ENCODE data around the gene UCK1.
"Not testable (repeated sequence)": the region's sequence is repeated elsewhere in the genome, so short reads cannot be mapped to it uniquely, and the experiment has no call there.

UCK1 gene

DNA sequence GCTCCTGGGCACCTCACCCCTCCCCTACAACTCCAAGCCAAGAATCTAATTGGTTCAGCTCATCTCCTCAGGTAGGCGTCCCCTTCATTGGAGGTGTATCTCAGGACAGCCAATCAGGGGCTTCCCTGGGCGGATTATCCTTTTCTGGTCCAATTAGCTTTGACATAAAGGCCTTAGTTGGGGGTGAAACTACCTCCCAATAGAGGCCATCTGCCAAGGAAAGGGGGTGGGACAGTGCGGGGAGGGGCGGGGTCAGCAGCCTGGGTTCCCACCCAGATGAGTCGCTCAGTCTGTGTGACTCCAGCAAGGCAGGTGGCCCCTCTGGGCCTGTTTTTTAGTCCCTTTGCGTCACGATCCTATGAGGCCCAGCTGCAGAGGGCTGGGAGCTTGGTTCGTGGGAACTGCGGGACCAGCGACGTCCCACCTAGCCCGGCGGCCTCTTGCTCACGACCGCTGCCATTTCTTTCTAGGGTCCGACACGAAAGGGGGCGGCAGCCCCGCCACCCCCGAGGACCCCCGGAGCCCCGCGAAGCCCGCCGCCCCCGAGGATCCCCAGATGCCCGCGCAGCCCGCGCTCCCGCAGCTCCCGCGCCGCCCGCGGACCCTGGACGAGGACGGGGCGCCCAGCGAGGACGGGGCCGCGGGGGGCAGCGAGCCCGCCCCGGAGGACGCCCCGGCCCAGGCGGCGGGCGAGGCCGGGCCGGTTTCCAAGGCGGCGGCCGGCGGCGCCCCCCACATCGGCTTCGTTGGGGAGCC, 23.2 kb upstream of the UCK1 start:
- no peak for DNase-seq

DNA sequence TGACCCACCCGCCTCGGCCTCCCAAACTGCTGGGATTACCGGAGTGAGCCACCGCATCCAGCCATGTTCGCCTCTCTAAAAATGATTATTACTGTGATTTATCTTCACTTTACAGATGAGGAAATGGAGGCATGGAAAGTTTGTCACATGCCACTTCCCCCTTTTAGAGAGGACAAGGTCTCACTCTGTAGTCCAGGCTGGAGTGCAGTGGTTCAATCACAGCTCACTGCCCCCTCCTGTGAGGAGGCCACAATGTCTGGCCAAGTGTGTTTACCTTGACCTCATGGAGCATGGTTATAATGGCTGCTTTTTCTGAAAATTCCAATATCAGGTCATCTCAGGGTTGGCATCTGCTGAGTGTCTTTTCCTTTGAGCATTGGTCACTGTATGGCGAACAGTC, 21.0 kb upstream of the UCK1 start:
- DNase-seq: no peak

DNA sequence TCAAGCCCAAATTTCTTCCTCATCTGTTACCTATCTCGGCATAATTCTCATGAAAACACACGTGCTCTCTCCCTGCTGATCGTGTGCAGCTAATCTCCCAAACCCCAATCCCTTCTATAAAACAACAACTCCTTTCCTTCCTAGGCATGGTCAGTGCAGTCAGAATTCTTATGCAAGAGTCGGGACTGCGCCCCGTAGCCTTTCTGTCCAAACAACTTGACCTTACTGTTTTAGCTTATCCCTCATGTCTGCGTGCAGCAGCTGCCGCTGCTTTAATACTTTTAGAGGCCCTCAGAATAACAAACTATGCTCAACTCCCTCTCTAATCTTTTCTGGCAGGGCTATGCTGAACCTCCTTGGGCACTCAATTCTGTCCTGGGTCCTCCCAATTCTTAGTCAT, 19.4 kb upstream of the UCK1 start:
- not testable (repeated sequence) for DNase-seq

DNA sequence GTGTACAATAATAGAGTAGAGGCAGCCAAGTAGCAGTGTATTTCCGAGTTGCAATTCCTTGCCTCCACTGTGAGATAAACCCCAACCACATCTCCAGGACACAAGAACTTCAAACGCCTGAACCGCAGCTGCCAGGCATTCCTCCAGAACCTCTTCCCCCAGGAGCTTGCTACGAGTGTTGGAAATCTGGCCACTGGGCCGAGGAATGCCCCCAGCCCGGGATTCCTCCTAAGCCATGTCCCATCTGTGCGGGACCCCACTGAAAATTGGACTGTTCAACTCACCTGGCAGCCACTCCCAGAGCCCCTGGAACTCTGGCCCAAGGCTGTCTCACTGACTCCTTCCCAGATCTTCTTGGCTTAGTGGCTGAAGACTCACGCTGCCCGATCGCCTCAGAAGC, 18.1 kb upstream of the UCK1 start:
- DNase-seq: not testable (repeated sequence)

DNA sequence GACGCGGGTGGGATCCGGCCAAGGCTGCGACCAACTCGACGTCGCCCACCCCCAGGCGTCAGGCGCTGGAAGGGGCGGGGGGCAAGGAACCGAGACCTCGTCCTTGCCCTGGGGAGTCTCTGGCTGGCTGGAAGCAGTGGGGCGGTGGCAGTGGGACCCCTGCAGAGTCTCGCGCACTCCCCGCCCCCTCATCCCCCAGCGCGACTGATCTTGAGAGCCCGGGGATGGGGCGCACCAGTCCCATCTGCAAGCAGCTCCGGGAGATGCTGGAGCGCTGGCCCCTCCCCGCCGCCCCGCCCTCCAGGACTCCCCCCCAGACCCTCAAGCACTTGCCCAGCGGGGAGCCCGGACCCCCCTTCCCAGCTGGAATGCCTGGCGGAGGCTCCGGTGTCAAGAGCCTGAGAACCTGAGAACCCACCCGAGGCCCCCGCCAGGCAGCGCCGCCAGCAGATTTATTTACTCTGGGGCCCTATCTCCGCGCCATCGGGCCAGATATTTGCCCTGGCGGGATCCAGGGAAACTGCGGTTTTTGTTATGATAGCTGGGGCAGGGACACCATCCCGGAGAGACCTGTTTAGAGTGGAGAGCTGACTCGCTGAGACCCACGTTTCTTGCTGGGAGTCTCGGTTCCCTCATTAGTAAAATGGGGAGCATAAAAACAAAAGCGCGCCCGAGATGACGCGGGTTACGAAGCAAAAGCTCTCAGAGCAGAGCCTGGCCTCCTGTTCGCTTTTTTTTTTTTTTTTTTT, 15.4 kb upstream of the UCK1 start:
- DNase-seq: no peak

DNA sequence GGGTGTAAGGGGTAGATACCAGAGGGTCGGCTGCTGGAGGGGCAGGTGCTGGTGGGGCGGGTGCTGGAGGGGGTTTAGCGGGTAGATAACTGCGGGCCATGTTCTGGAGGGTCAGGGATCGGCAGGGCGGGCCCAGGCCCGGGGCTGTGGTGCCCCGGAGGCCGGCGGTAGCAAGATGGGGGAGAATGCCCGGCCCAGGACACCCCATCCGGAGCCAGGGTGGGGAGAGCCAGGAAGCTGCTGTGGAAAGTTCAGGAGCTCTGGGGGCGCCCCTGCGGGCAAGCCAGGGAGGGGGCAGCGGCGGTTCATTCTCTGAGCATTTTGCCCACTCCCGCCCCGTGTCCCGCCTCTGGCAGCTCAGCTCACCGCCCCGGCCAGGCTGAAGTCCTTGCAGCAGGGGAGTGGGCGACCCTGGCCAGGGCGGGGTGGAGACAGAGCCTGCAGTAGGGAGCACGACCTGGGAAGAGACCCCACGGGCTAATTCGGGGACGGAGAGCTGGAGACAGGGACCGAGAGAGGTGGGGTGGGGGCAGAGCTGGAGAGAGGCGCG, 14.8 kb upstream of the UCK1 start:
- no peak for DNase-seq

DNA sequence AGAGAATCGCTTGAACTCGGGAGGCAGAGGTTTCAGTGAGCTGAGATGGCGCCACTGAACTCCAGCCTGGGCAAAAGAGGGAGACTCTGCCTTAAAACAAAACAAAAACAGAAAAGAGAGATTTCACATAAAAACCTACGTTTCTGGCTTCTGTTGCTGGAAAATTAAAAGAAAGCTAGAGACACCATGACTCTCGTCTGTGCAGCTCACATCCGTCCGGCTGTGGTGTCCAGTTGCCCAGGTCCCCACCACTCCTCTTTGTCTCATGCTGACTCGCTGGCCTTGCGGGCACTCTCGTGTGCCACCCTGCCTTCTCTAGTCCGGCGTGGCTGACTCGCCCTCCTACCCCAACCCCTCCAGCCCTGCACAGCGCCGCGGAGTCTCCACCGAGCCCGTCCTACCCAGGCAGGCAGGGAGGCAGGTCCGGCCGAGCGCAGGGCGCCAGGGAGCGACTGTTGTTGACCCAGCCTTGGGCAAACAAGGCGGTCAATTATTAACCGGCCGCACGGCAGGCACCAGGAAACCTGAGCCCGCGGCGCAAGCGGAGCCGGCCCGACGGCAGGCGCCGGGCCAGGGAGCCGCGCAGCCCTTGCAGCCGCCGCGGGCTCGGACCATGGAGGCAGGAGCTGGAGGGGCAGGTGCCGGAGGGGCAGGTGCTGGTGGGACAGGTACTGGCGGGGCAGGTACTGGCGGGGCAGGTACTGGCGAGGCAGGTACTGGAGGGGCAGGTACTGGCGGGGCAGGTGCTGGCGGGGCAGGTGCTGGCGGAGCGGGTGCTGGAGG, 14.1 kb upstream of the UCK1 start, which contains the start of gene PRRT1B:
Gene PRRT1B, plus strand, starts transcription at position 521 of the 783 bp plus-strand sequence. Its CDS starts 93 bp downstream, at position 614.
- DNase-seq: no peak

DNA sequence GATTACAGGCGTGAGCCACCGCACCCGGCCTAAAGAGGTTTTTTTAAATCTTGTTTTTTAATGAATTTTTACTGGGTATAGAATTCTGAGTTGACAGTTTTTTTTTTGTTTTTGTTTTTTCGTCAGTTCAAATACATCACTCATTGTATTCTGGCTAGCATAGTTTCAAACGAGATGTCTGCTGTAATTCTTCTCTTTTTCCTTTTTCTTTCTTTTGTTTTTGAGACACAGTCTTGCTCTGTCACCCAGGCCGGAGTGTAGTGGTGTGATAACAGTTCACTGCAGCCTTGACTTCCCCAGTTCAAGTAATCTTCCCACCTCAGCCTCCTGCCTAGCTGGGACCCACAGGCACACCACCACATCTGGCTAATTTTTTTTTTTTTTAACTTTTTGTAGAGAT, 12.1 kb upstream of the UCK1 start:
- no peak for DNase-seq

DNA sequence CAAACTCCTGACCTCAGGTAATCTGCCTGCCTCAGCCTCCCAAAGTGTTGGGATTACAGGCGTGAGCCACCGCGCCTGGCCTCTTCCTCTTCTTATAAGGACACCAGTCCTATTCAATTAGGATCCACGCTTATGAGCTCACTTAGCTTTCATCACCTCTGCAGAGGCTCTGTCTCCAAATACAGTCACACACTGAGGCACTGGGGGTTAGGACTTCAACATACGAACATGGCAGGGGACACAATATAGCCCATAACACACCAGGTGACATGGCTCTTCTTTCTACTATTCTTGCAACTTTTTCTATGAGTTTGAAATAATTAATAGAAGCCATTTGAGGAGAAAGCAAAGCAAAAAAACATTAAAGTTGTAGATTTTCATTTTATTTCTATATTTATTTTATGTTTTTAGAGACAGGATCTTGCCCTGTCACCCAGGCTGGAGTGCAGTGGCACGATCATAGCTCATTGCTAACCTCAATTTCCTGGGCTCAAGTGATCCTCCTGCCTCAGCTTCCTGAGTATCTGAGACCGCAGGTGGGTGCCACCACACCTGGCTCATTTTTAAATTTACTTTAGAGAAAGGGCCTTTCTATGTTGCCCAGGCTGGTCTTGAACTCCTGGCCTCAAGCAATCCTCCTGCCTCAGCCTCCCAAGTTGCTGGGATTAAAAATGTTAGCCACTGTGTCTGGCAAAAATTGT, 8.3 kb upstream of the UCK1 start:
- DNase-seq: no peak

DNA sequence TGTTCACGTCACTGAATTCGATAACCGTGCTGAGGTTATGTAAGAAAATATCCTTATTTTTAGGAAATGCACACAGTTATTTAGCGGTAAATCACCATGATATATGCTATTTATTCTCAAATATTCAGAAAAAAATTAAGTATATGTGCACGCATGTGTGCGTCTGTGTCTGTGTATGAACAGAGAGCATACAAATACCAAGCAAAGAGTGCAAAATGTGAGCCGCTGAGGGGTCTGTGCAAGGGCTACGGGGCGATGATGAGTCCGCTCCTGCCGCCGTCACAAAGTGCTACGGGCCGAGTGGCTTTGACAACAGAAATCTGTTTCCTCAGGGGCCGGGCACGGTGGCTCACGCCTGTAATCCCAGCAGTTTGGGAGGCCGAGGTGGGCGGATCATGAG, 6.9 kb upstream of the UCK1 start:
- no peak for DNase-seq

DNA sequence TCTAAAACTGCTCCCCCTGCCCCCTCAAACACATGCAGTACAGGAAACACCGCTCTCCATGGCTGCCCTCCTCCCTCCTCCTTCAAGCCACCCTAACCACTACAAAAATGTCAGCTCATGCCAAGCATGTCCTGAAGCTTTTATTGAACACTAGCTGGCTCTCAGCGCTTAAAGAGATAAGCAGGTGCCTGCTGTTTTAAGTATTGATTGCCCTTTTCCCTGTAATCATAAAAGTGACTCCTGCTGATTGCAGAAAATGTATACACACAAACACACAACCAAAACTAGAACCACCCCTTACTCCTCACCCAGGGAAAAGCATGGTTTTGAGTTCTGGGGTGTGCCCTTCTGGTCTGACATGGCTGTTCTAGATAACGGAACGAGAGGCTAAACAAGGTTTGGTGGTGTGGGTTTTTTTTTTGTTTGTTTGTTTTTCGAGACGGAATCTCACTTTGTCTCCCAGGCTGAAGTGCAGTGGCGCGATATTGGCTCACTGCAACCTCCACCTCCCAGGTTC, 3.7 kb upstream of the UCK1 start:
- no peak for DNase-seq

DNA sequence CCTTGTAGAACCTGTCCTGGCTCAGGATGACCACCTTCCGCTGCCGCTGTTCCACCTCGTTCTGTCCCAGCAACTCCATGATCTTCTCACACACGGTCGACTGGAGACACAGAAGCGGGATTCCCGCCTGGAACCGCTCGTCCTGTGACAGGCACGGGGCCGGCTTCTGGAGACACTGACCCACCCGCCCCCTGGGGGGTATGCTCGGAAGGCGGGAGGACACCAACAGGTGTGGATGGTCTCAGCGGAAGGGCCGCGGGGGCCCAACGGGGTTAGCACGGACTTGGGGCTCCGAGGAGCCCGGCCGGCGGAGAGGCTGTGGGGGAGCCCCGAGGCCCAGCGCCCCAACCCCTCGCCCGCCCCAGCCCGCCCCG, 530 bp downstream of the UCK1 start:
- DNase-seq: no peak

DNA sequence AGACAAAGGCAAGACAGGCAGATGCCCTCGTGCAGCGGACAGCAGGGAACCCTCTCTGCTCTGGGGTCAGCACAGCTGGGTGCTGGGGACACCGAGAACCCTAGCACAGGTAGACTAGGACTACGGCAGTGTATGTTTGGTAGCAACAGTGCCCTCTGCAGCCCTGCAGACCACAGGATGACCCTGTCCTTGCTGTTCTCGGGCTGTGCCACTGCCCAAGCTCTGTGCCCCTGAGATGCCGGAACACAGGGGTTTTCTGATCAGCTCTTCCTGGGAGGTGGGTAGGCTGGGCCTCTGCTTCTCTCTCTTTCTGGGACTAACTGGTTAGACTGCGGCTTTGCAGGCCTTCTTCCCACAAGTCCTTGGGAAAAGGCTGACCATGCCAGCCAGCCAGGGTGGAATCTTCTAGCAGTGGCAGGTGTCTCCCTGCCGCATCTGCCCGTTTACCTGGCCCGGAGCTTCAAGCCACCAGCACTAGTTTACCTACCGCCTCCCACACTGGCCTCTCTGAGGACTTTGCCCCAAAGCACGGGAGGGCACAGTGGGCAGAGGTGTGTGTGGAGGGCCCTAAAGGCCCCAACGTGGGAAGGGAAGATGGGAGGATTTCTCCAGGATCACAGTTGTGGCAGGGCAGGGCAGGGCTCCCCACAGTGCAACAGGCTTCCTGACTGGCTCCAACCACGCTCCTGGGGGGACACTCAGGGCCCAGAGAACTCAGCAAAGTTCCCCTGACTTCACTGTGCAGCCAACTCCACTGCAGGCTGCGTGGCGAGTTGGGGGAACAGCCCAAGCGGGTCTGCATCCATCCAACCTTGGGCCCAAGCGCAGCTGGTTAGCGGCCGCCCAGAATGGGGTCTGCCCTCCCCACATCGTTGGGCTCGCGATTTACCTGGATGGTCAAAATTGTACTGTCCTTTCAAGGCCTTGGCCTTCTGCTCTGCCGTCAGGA, 1.2 kb downstream of the UCK1 start:
- DNase-seq: no peak

DNA sequence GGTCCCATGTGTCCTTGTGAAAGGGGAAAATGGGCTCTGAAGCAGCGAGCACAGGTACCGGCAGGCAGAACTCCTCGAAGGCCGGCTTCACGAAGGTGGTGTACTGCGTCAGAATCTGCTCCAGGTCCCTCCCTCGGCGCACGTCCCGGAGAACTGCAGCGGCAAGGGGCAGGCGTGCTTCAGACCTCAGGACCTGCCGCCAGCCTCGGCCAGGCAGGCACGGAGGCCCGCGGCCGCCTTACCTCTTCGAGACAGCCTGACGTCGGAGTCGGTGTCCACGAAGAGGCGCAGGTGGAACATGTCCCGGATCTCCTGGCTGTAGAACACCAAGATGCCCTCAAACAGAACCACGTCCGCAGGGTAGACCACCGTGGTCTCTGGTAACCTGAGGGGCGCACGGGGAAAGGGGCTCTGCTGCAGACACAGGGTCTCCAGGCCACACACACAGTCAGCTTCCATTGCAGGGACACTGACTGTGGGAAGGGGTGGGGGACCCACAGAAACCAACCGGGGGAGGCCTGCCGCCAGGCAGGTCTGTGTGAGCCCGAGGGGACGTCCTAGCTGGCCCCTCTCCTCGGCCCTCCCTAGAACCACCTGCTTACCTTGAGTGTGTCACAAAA, 2.1 kb downstream of the UCK1 start:
- no peak for DNase-seq

DNA sequence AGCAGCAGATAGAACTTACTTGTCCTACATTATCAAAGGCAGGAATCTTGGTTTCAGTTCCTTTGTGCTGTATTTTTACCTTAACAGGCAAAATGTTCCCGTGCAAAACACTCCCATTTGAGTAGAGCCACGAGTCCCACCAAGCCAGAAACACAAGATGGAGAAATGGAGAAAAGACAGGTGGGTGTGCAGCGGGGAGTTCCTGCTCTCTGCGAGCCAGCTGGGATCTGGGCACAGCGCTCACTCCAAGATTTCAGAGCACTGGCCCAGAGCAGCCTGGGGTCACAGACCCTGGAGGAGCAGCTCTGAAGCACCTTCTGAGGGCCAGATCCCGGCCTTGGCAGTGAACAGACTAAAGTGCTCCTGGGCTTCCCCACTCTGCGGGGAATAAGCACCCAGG, 2.9 kb downstream of the UCK1 start:
- no peak for DNase-seq

DNA sequence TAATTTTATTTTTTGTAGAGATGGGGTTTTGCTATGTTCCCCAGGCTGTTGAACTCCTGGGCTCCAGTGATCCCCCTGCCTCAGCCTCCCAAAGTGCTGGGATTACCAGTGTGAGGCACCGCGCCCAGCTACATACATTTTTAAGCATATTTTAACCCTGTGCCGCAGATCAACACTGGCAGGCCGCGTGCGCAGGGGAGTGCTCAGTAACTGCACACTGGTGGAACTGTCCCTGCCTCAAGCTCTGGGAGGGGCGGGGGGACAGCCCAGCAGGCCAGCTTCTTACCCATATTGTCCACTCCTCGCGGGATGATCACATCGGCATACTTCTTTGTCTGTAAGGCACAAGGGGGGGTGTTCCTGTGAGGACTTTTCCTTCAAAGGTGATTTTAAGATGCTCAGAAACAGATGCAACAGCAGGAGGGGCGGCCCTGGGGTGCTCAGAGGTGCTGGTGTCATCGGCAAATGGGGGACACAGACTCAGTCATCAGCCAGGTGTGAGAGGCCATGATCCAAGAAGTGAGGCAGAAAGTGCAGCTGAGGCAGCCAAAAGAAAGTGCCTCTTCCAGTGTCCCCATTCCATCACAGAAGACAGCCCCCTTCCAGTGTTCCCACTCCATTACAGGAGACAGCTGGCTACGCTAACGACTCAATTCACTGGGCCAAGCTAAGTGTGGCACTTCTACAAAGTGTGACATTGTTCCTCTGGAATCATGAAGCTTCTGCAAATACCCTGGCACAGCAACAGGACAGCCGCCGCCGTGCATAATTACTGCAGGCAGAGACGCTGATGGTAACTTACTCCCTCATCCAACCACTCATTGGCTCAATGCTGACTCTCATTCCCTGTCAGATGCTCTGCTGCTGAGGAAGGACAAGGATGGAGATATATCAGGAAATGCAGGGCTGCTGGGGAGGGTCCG, 5.2 kb downstream of the UCK1 start:
- DNase-seq: no peak

DNA sequence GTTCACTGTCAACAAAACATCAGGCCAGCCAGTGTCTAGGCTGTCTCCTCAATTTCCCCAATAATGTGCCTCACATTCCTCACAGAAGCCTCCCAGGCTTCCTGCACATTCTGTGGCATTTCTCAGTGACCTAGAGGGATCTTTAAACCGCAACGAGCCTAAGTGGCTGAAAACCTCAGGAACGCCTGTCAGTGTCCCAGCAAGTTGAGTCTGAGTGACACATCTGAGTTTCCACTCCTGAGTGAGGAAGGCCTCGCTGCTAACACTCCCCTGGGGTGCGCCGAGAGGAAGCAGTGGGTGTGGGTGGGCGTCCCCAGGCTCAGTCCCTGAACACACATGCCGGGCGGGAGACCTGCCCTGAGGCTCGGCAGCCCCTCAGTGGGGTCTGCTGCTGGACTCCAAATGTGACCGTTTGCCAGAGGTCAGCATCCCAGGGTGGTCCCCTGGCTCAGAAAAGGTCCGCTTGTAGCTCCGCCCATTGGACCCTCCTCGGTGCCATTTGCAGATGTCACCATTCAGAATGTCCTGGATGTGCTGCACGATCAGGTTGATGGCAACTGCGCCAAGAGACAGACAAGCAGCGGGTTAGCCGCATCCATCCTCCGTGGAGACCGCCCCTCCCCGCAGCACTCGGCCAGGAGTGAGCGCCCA, 6.3 kb downstream of the UCK1 start:
- DNase-seq: no peak

DNA sequence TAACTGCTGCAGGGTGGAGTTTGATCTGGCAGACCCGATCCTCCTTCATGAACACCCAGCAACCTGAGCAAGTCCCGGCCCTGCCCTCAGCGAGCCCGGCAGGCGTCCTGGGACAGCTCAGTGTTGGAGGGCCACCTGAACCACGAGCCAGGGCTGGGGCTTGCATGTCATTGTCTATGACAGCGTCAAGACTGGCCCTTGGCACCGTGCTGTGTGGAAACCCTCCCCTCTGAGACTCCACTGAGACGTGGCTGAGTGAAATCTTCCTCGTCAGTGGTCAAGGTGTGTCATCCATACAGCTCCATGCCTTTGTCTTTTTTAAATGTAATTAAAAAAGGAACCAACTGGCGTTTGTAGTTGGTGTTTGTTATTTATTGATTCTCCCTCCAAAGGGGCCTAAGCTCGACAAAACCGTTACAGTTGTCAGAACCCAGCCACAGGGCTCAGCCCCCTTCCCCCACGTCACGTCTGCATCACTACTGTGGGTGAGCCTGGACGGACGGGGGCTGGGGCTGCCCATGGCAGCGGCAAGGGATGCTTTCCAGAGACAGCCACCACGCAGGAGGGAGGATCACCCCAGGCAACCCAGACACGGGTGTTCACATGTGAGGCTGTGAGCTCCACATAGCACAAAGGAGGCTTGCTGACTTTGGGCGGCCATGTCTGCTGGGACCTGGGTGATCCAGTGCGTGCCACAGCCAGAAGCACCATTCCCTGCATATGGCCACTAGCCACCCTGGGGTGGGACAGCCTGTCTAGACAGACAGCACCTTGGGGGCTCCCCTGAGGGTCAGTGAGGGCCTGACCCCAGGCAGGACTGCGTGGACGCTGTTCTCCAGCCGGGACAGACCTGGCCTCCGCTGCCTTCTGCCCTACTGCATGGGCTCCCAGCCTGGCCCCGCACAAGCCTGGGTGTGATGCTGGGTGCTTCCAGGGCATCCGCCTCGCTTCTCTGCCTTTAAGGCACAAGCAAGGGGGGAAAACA, 7.3 kb downstream of the UCK1 start:
- DNase-seq: no peak
